Measurements from ENCODE around the gene YPEL1. TPM values are rescaled to one million over a fixed set of nuclear protein-coding genes. Genes with fewer than 3 reads are reported as not detected.

YPEL1 gene
- total and polyA plus RNA-seq, 4 donors: 1.6 to 15.1 (median 3.5) TPM

DNA sequence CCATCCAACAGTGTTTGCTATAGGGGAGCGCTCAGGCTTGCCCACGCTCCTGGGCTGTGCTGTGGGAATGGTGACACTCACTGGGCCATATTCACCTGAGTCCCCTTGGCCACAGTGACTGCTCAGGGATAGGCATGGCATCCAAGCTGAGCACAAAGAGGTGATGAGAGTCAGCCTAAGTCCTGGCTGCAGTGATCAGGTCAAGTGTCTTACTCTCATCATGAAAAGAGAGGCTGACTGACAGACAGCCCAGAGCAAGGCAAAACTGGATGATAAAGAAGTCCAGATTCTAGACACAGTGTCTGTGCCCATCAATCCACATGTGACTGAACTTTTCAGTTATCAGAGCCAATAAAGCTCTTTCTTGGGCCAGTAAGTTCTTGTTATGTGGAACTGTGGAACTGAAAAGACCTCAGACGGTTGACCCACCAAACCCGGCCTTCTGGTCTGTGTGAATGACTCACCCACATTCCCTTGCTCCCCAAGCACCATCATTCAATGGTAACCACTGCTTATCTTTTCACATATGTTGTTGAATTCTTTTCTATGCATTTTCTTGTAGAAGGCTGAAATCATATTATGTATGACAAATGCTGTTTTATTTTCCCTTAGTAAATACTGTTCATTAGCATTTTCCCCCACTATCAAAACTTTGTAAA is 43.2 kb upstream of the YPEL1 start:
- 90 to 94% methylated on average over 4 of the region's 4 CpGs for WGBS, 2 donors
- H3K27me3 ChIP-seq (ENCODE audit: control insufficient read depth in 3 of 3, insufficient read depth in 3 of 3, low read length in 2 of 3): no peaks in the 10 kb centered on the region
- ATAC-seq (ENCODE audit: insufficient read depth, low FRiP score) (no peak), DNase-seq (no peak)
- TF ChIP-seq, protein P1, sequence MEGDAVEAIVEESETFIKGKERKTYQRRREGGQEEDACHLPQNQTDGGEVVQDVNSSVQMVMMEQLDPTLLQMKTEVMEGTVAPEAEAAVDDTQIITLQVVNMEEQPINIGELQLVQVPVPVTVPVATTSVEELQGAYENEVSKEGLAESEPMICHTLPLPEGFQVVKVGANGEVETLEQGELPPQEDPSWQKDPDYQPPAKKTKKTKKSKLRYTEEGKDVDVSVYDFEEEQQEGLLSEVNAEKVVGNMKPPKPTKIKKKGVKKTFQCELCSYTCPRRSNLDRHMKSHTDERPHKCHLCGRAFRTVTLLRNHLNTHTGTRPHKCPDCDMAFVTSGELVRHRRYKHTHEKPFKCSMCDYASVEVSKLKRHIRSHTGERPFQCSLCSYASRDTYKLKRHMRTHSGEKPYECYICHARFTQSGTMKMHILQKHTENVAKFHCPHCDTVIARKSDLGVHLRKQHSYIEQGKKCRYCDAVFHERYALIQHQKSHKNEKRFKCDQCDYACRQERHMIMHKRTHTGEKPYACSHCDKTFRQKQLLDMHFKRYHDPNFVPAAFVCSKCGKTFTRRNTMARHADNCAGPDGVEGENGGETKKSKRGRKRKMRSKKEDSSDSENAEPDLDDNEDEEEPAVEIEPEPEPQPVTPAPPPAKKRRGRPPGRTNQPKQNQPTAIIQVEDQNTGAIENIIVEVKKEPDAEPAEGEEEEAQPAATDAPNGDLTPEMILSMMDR (IDR thresholded peaks at IDR 0.05; ENCODE audit: control extremely low read depth, extremely low read depth): no peak
- no peak overlapping the region for H3K4me3 ChIP-seq
- H3K4me1 ChIP-seq (ENCODE audit: control insufficient read depth in 5 of 5, insufficient read depth in 5 of 5, low read length in 5 of 5): peaks cover 0 to 4% (median 0%) of the 10 kb centered on the region in 5 donors
- H3K9me3 ChIP-seq (ENCODE audit: control insufficient read depth in 4 of 4, insufficient read depth in 3 of 4, low read length in 3 of 4): no peaks in the 10 kb centered on the region
- H3K9ac ChIP-seq (ENCODE audit: insufficient read depth in 1 of 2, low read length in 2 of 2): no peak overlapping the region
- peak overlapping the region in 1 of 2 donors; percentile 44 for H3K27ac ChIP-seq (ENCODE audit: low read depth in 1 of 2, low read length in 1 of 2)
- H3K36me3 ChIP-seq (ENCODE audit: control insufficient read depth in 4 of 4, insufficient read depth in 4 of 4, low read length in 4 of 4): peaks cover 0 to 33% (median 7%) of the 10 kb centered on the region in 4 donors

DNA sequence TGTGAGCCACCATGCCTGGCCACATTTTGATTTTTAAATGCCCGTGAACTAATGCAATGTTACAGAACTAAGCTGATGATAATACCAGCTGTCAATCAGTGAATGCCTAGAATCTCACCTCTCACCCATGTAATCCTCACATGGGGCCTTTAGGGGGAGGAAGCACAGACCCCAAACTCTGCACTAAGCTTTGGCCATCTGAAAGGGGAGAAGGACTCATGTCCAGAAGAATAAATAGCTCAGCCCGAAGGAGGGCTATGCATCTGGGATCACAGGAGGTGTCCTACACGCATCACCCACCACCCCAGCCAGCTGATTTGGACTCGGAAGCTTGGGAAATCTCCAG is 36.0 kb upstream of the YPEL1 start:
- Histone ChIP-seq H3K36me3 (ENCODE audit: control insufficient read depth in 4 of 4, insufficient read depth in 4 of 4, low read length in 4 of 4) (peaks cover 8 to 37% (median 16%) of the 10 kb centered on the region in 4 donors), H3K9me3 (ENCODE audit: control insufficient read depth in 4 of 4, insufficient read depth in 3 of 4, low read length in 3 of 4) (no peaks in the 10 kb centered on the region), H3K4me1 (ENCODE audit: control insufficient read depth in 5 of 5, insufficient read depth in 5 of 5, low read length in 5 of 5) (peaks cover 0 to 4% (median 0%) of the 10 kb centered on the region in 5 donors), H3K4me3 (no peak overlapping the region), H3K27ac (ENCODE audit: low read depth in 1 of 2, low read length in 1 of 2) (no peak overlapping the region), H3K27me3 (ENCODE audit: control insufficient read depth in 3 of 3, insufficient read depth in 3 of 3, low read length in 2 of 3) (no peaks in the 10 kb centered on the region), H3K9ac (ENCODE audit: insufficient read depth in 1 of 2, low read length in 2 of 2) (no peak overlapping the region)
- WGBS, 2 donors: 93 to 96% methylated on average over 4 of the region's 4 CpGs
- TF ChIP-seq, protein P1 (IDR thresholded peaks at IDR 0.05; ENCODE audit: control extremely low read depth, extremely low read depth): no peak
- DNase-seq (no peak), ATAC-seq (ENCODE audit: insufficient read depth, low FRiP score) (no peak)

DNA sequence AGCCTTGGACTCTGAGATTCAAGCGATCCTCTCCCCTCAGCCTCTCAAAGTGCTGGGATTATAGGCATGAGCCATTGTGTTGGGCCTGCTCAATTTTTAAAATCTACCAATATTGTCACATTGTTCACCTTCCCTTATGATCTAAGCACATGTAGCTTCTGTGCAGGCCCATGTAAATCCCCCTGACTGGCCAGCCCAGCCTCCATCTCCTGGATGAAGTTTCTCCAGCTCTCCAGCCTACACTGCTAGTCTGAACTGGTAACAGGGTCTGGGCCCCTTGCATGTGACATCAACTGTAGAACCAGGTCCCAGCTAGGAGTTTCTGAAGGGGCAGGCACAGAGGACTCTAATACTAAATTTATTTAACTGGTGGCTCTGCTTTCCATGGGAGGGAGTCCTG is 32.8 kb upstream of the YPEL1 start:
- WGBS, 2 donors: 100% methylated on average over 1 of the region's 1 CpG
- ATAC-seq (ENCODE audit: insufficient read depth, low FRiP score): no peak
- Histone ChIP-seq H3K9me3 (ENCODE audit: control insufficient read depth in 4 of 4, insufficient read depth in 3 of 4, low read length in 3 of 4) (no peaks in the 10 kb centered on the region), H3K27ac (ENCODE audit: low read depth in 1 of 2, low read length in 1 of 2) (no peak overlapping the region), H3K4me1 (ENCODE audit: control insufficient read depth in 5 of 5, insufficient read depth in 5 of 5, low read length in 5 of 5) (no peaks in the 10 kb centered on the region), H3K4me3 (no peak overlapping the region), H3K27me3 (ENCODE audit: control insufficient read depth in 3 of 3, insufficient read depth in 3 of 3, low read length in 2 of 3) (no peaks in the 10 kb centered on the region), H3K9ac (ENCODE audit: insufficient read depth in 1 of 2, low read length in 2 of 2) (no peak overlapping the region), H3K36me3 (ENCODE audit: control insufficient read depth in 4 of 4, insufficient read depth in 4 of 4, low read length in 4 of 4) (peaks cover 12 to 56% (median 28%) of the 10 kb centered on the region in 4 donors)
- no peak for DNase-seq
- TF ChIP-seq, protein P1 (IDR thresholded peaks at IDR 0.05; ENCODE audit: control extremely low read depth, extremely low read depth): no peak

All from lung (tissue), 12 donors.